ENCODE results near the gene IGSF3.
"Not testable (repeated sequence)": the region's sequence is repeated elsewhere in the genome, so short reads cannot be mapped to it uniquely, and the experiment has no call there.

GRCh38 chr1:116626915-116627314 is 40.6 kb downstream of the IGSF3 start:
- not testable (repeated sequence) for TF ChIP-seq CTCF (IDR thresholded peaks at IDR 0.05; ENCODE audit: low read depth, low read length); POLR2A (IDR thresholded peaks at IDR 0.05; ENCODE audit: extremely low read depth, insufficient read length); MAX (IDR thresholded peaks at IDR 0.05; ENCODE audit: low read depth, low read length)
